Endothelial cell of umbilical vein (primary cell): ENCODE measurements around the gene TRIM27.

ENCODE experiments used
- EZH2 ChIP-seq: IDR thresholded peaks from 2 replicates; pipeline ENCODE4 v1.6.1; 2012; ENCODE audit warnings: borderline replicate concordance, low read depth, mild to moderate bottlenecking, moderate library complexity, low read length, inconsistent platforms; ENCODE audit not compliant: severe bottlenecking
- FOS ChIP-seq: IDR thresholded peaks from 2 replicates; pipeline ENCODE4 v1.6.1; 2011; ENCODE audit warnings: mild to moderate bottlenecking, low read length, moderate library complexity, borderline replicate concordance; ENCODE audit not compliant: insufficient read depth
- JUN ChIP-seq: IDR thresholded peaks from 2 replicates; pipeline ENCODE4 v1.6.1; 2011; ENCODE audit warnings: borderline replicate concordance, low read depth; ENCODE audit not compliant: insufficient read length, insufficient read depth
- POLR2A ChIP-seq: IDR thresholded peaks from 2 replicates; pipeline ENCODE4 v1.6.1; 2012; ENCODE audit warnings: low read depth, mild to moderate bottlenecking, control low read depth, low read length
- TF ChIP-seq, protein P1 (sequence below), 2 donors: IDR thresholded peaks; 1 replicate in 1 of 2; 2 replicates in 1 of 2; pipeline ENCODE4 v1.5.1; 2011; ENCODE audit warnings: low read length in 2 of 2, mild to moderate bottlenecking in 2 of 2, moderate library complexity in 2 of 2, control low read depth in 1 of 2, inconsistent platforms in 1 of 2, low read depth in 1 of 2; ENCODE audit not compliant: insufficient read depth in 1 of 2; ENCODE audit errors: extremely low read depth in 1 of 2

DNA sequence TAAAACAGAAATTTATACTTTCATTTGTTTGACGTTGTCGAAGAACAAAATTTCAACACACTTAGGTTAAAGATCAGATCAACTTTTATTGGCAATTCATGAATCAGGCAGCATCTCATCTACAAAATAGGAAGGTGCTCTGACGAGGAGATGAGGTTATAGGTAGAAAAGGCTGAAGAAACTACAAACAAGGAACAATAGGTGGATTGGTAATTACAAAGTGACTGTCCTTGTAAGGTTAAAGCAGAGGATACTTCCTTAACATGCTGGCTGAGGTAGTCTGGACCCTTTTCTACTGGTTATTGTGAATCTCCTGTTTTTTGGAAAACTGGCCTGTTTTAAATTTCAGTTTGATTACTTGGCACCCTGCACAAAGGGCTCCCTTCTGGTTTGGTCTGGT, 32.5 kb upstream of the TRIM27 start:
- TF ChIP-seq, protein P1, sequence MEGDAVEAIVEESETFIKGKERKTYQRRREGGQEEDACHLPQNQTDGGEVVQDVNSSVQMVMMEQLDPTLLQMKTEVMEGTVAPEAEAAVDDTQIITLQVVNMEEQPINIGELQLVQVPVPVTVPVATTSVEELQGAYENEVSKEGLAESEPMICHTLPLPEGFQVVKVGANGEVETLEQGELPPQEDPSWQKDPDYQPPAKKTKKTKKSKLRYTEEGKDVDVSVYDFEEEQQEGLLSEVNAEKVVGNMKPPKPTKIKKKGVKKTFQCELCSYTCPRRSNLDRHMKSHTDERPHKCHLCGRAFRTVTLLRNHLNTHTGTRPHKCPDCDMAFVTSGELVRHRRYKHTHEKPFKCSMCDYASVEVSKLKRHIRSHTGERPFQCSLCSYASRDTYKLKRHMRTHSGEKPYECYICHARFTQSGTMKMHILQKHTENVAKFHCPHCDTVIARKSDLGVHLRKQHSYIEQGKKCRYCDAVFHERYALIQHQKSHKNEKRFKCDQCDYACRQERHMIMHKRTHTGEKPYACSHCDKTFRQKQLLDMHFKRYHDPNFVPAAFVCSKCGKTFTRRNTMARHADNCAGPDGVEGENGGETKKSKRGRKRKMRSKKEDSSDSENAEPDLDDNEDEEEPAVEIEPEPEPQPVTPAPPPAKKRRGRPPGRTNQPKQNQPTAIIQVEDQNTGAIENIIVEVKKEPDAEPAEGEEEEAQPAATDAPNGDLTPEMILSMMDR (IDR thresholded peaks at IDR 0.05; ENCODE audit: extremely low read depth in 1 of 2, insufficient read depth in 1 of 2, low read depth in 1 of 2, low read length in 2 of 2): no peak
- TF ChIP-seq EZH2 (no peak), POLR2A (no peak), FOS (no peak), JUN (no peak)
